Endothelial cell of umbilical vein (primary cell): ENCODE data around the gene FSIP1. TPM values are rescaled to one million over a fixed set of nuclear protein-coding genes. Genes with fewer than 3 reads are reported as not detected.

ENCODE experiments used
- BruUV-seq: library from RNA; stranded (reverse); fragments of 400-500 nt; replicated peaks from 2 replicates; lab custom pipeline; 2021; lab: Mats Ljungman, UMichigan
- CTCF ChIA-PET: fragments of 300-600, 350-600 bp; sonication (Branson Sonifier 250); formaldehyde crosslinking; loops from one replicate; lab custom pipeline; 2021; ENCODE audit warnings: antibody characterized with exemption, inconsistent platforms; lab: Charles Lee
- POLR2A ChIA-PET: fragments of 300-600, 350-600 bp; sonication (Branson Sonifier 250); formaldehyde crosslinking; loops from one replicate; lab custom pipeline; 2021; ENCODE audit warnings: antibody characterized with exemption, inconsistent platforms; lab: Charles Lee
- DNase-seq: peaks from one replicate; pipeline ENCODE4 v3.0.0-alpha.2; 2011; ENCODE audit warnings: low read depth, low spot score
- FAIRE-seq: peaks from 2 replicates; lab custom pipeline; 2011; peaks lifted over from hg19 to GRCh38; lab: Jason Lieb, UNC
- H2AFZ ChIP-seq: 2 replicates; pipeline ENCODE4 v1.6.0; 2012; ENCODE audit warnings: low read depth, low read length, control low read depth, inconsistent platforms
- H3K27ac ChIP-seq: 2 replicates; pipeline ENCODE4 v1.5.1; 2011; ENCODE audit warnings: low read depth, mild to moderate bottlenecking, control low read depth, low read length, moderate library complexity; ENCODE audit not compliant: insufficient read depth
- H3K27me3 ChIP-seq, 2 experiments: 2 replicates each; pipeline versions ENCODE4 v1.6.0 to v1.6.1; 2011; ENCODE audit warnings: low read length in 2 of 2, mixed read lengths in 1 of 2; ENCODE audit not compliant: control insufficient read depth in 2 of 2, insufficient read depth in 2 of 2
- H3K36me3 ChIP-seq, 2 experiments: 2 replicates in 1 of 2; 3 replicates in 1 of 2; pipeline ENCODE4 v1.5.1; 2011; ENCODE audit warnings: low read length in 2 of 2, mild to moderate bottlenecking in 1 of 2, moderate library complexity in 1 of 2; ENCODE audit not compliant: control insufficient read depth in 2 of 2, insufficient read depth in 2 of 2; ENCODE audit errors: extremely low read depth in 1 of 2
- H3K4me1 ChIP-seq: 3 replicates; pipeline ENCODE4 v1.5.1; 2011; ENCODE audit warnings: mild to moderate bottlenecking, low read length; ENCODE audit not compliant: control insufficient read depth, insufficient read depth; ENCODE audit errors: extremely low read depth
- H3K4me2 ChIP-seq: 2 replicates; pipeline ENCODE4 v1.6.1; 2011; ENCODE audit warnings: low read length, control low read depth, mixed read lengths; ENCODE audit not compliant: insufficient read depth
- H3K4me3 ChIP-seq, 3 experiments: fragments of 200-600 bp in 1 of 3; sonication (generic), shearing (Covaris generic) in 1 of 3; replicated peaks in 1 of 3; 2 replicates each; pipeline ENCODE4 v1.5.1; 2011 to 2016; ENCODE audit warnings: control low read depth in 3 of 3, low read length in 3 of 3, mild to moderate bottlenecking in 2 of 3, inconsistent platforms in 1 of 3, low read depth in 1 of 3, moderate library complexity in 1 of 3; ENCODE audit not compliant: insufficient read depth in 1 of 3
- H3K79me2 ChIP-seq: 2 replicates; pipeline ENCODE4 v1.6.0; 2012; ENCODE audit warnings: low read length, inconsistent platforms; ENCODE audit not compliant: control insufficient read depth, insufficient read depth
- H3K9ac ChIP-seq: replicated peaks from 2 replicates; pipeline ENCODE3; 2011; ENCODE audit warnings: low read length, control low read depth; ENCODE audit not compliant: insufficient read depth; ENCODE audit errors: extremely low read depth
- H3K9me1 ChIP-seq: replicated peaks from 3 replicates; pipeline ENCODE4 v1.6.0; 2011; ENCODE audit warnings: mild to moderate bottlenecking, low read length; ENCODE audit not compliant: control insufficient read depth, insufficient read depth; ENCODE audit errors: extremely low read depth
- H3K9me3 ChIP-seq: replicated peaks from 2 replicates; pipeline ENCODE4 v1.5.1; 2012; ENCODE audit warnings: low read length, inconsistent platforms; ENCODE audit not compliant: control insufficient read depth, insufficient read depth
- H4K20me1 ChIP-seq: replicated peaks from 2 replicates; pipeline ENCODE3; 2011; ENCODE audit warnings: mild to moderate bottlenecking, low read length; ENCODE audit not compliant: control insufficient read depth, insufficient read depth; ENCODE audit errors: extremely low read depth
- CTCF ChIP-seq, 2 donors: IDR thresholded peaks; 1 replicate in 1 of 2; 2 replicates in 1 of 2; pipeline ENCODE4 v1.5.1; 2011; ENCODE audit warnings: low read length in 2 of 2, mild to moderate bottlenecking in 2 of 2, moderate library complexity in 2 of 2, control low read depth in 1 of 2, inconsistent platforms in 1 of 2, low read depth in 1 of 2; ENCODE audit not compliant: insufficient read depth in 1 of 2; ENCODE audit errors: extremely low read depth in 1 of 2
- EZH2 ChIP-seq: IDR thresholded peaks from 2 replicates; pipeline ENCODE4 v1.6.1; 2012; ENCODE audit warnings: borderline replicate concordance, low read depth, mild to moderate bottlenecking, moderate library complexity, low read length, inconsistent platforms; ENCODE audit not compliant: severe bottlenecking
- FOS ChIP-seq: IDR thresholded peaks from 2 replicates; pipeline ENCODE4 v1.6.1; 2011; ENCODE audit warnings: mild to moderate bottlenecking, low read length, moderate library complexity, borderline replicate concordance; ENCODE audit not compliant: insufficient read depth
- GATA2 ChIP-seq: IDR thresholded peaks from 2 replicates; pipeline ENCODE4 v1.7.0; 2011; ENCODE audit warnings: low read depth, mild to moderate bottlenecking, moderate library complexity, mixed read lengths, low read length; ENCODE audit not compliant: insufficient read length, insufficient read depth
- JUN ChIP-seq: IDR thresholded peaks from 2 replicates; pipeline ENCODE4 v1.6.1; 2011; ENCODE audit warnings: borderline replicate concordance, low read depth; ENCODE audit not compliant: insufficient read length, insufficient read depth
- MAX ChIP-seq: IDR thresholded peaks from 2 replicates; pipeline ENCODE4 v1.6.1; 2011; ENCODE audit not compliant: insufficient read depth, insufficient read length
- MYC ChIP-seq: IDR thresholded peaks from one replicate; pipeline ENCODE4 v1.6.1; 2011; ENCODE audit warnings: mild to moderate bottlenecking, low read depth, low read length
- POLR2A ChIP-seq: IDR thresholded peaks from 2 replicates; pipeline ENCODE4 v1.6.1; 2012; ENCODE audit warnings: low read depth, mild to moderate bottlenecking, control low read depth, low read length
- POLR2AphosphoS5 ChIP-seq: IDR thresholded peaks from 2 replicates; pipeline ENCODE4 v1.6.1; 2012; ENCODE audit warnings: low read depth, mild to moderate bottlenecking, control low read depth, low read length, moderate library complexity; ENCODE audit not compliant: insufficient read depth
- dilution Hi-C: fragments of 300-500 bp; cut with MboI; formaldehyde crosslinking; loops from one replicate; pipeline ENCODE4 v1.15.0; 2019; ENCODE audit warnings: low sequenced_read_pairs; ENCODE audit not compliant: extremely low pct_ligation_motif_present
- intact Hi-C: fragments of 100-400 bp; cut with micrococcal nuclease; formaldehyde crosslinking; loops from one replicate; pipeline ENCODE4 v1.10.0; 2022
- polyA plus RNA-seq, 4 experiments: library from polyadenylated mRNA; depleted of rRNA in 3 of 4; stranded (reverse) in 3 of 4; unstranded in 1 of 4; fragments of >200 nt; gene quantifications; 2 replicates each; pipeline versions ENCODE4 v1.2.1 to v1.2.3, GENCODE V29; 2011 to 2012; ENCODE audit warnings: missing spikeins in 1 of 4
- total RNA-seq: library from RNA; stranded (reverse); gene quantifications from 2 replicates; pipeline ENCODE4 v1.2.3, GENCODE V29; 2021

Gene FSIP1
- total and polyA plus RNA-seq, 2 donors (not counting 3 experiments of a cell fraction or from before 2014, with no cell fraction given) = 0.23 to 1.1 TPM

- TF ChIP-seq MYC = no peak
- TF ChIP-seq POLR2A = no peak
- no peak for TF ChIP-seq EZH2
- no peak for TF ChIP-seq FOS
- TF ChIP-seq CTCF (IDR thresholded peaks at IDR 0.05; ENCODE audit: extremely low read depth in 1 of 2, insufficient read depth in 1 of 2, low read depth in 1 of 2, low read length in 2 of 2) = no peak
- no peak for TF ChIP-seq POLR2AphosphoS5
- no peak for TF ChIP-seq MAX
- TF ChIP-seq JUN = no peak
- TF ChIP-seq GATA2 = no peak
- Histone ChIP-seq H3K27ac (no peak overlapping the region), H4K20me1 (no peaks in the 10 kb centered on the region), H3K36me3 (no peaks in the 10 kb centered on the region), H3K27me3 (no peaks in the 10 kb centered on the region), H3K9ac (no peak overlapping the region), H3K79me2 (no peaks in the 10 kb centered on the region), H3K4me1 (no peaks in the 10 kb centered on the region), H3K4me3 (no peak overlapping the region), H3K9me3 (no peaks in the 10 kb centered on the region), H3K4me2 (no peak overlapping the region), H3K9me1 (no peaks in the 10 kb centered on the region), H2AFZ (no peak overlapping the region)
- intact Hi-C loops (no loop called here), dilution Hi-C loops (no loop called here)
- DNase-seq = no peak
- no peak for FAIRE-seq
- ChIA-PET POLR2A (no interaction called here), CTCF (interaction anchor here (1.4 to 2.5 kb wide), 3 partner anchors 10 to 43 kb away, joined by 5 to 16 read pairs (median 5); no protein-coding TSS in a partner anchor)
- no TSS peak for BruUV-seq
Measured at GRCh38 chr15:39713846-39714245, 68.8 kb downstream of the FSIP1 start.
